ENCODE measurements around the gene PDE2A. TPM values are rescaled to one million over a fixed set of nuclear protein-coding genes. Genes with fewer than 3 reads are reported as not detected.
A peak's percentile ranks its signal among the peaks of the same experiment; 100 is the strongest.

Gene PDE2A
- total and polyA plus RNA-seq, 7 experiments from 2014 or later, result 0.97 to 9.0 (median 1.7) TPM; not detected in 2

GRCh38 chr11:72583177-72583553 lies 91.1 kb downstream of the PDE2A start:
- H3K9me3 Mint-ChIP-seq, result no peaks in the 10 kb centered on the region
- intact Hi-C loops (cut with micrococcal nuclease), result no loop called here
- Histone ChIP-seq H3K27me3 (ENCODE audit: control insufficient read depth in 2 of 2, insufficient read depth in 2 of 2, low read length in 2 of 2) (no peaks in the 10 kb centered on the region), H3K9me3 (ENCODE audit: control insufficient read depth in 2 of 3, low read length in 3 of 3) (no peaks in the 10 kb centered on the region), H3K4me3 (ENCODE audit: low read length) (no peak overlapping the region), H3K4me1 (ENCODE audit: control insufficient read depth in 2 of 2, insufficient read depth in 2 of 2, low read length in 2 of 2) (peaks cover 13 to 17% of the 10 kb centered on the region in 2 donors), H3K27ac (ENCODE audit: low read depth, low read length) (no peak overlapping the region), H3K36me3 (ENCODE audit: control insufficient read depth in 2 of 3, insufficient read depth in 3 of 3, low read length in 3 of 3) (no peaks in the 10 kb centered on the region)
- no peak overlapping the region for H3K27ac Mint-ChIP-seq
- ChIA-PET CTCF (interaction anchor here (1.2 kb wide), 1 partner anchor 112 kb away, joined by 4 read pairs; no protein-coding TSS in a partner anchor), POLR2A (no interaction called here)
- no peak for DNase-seq
- ATAC-seq, result no peak
- peaks cover 7 to 38% (median 15%) of the 10 kb centered on the region in 5 donors for H3K27me3 Mint-ChIP-seq
- peaks cover 15 to 29% (median 22%) of the 10 kb centered on the region in 7 donors for H3K4me1 Mint-ChIP-seq
- H3K36me3 Mint-ChIP-seq, result peaks cover 0 to 4% (median 0%) of the 10 kb centered on the region in 5 donors
- peak overlapping the region in 7 of 10 donors; percentile 29 to 94 (median 64) for H3K4me3 Mint-ChIP-seq

GRCh38 chr11:72582206-72583176 lies 91.7 kb downstream of the PDE2A start:
- Histone ChIP-seq H3K4me1 (ENCODE audit: control insufficient read depth in 2 of 2, insufficient read depth in 2 of 2, low read length in 2 of 2) (peaks cover 13 to 17% of the 10 kb centered on the region in 2 donors), H3K27ac (ENCODE audit: low read depth, low read length) (no peak overlapping the region), H3K4me3 (ENCODE audit: low read length) (no peak overlapping the region), H3K9me3 (ENCODE audit: control insufficient read depth in 2 of 3, low read length in 3 of 3) (no peaks in the 10 kb centered on the region), H3K27me3 (ENCODE audit: control insufficient read depth in 2 of 2, insufficient read depth in 2 of 2, low read length in 2 of 2) (no peaks in the 10 kb centered on the region), H3K36me3 (ENCODE audit: control insufficient read depth in 2 of 3, insufficient read depth in 3 of 3, low read length in 3 of 3) (no peaks in the 10 kb centered on the region)
- H3K27ac Mint-ChIP-seq, result no peak overlapping the region
- no peaks in the 10 kb centered on the region for H3K9me3 Mint-ChIP-seq
- peak overlapping the region in 1 of 10 donors; percentile 56 for H3K4me3 Mint-ChIP-seq
- peaks cover 0 to 3% (median 0%) of the 10 kb centered on the region in 5 donors for H3K36me3 Mint-ChIP-seq
- POLR2A ChIA-PET, result no interaction called here
- ATAC-seq, result no peak
- CTCF ChIA-PET, result interaction anchor here (1.2 kb wide), 1 partner anchor 111 kb away, joined by 4 read pairs; no protein-coding TSS in a partner anchor
- H3K27me3 Mint-ChIP-seq, result peaks cover 1 to 31% (median 9%) of the 10 kb centered on the region in 5 donors
- intact Hi-C loops (cut with micrococcal nuclease), result no loop called here
- peaks cover 15 to 29% (median 22%) of the 10 kb centered on the region in 7 donors for H3K4me1 Mint-ChIP-seq
- no peak for DNase-seq

DNA sequence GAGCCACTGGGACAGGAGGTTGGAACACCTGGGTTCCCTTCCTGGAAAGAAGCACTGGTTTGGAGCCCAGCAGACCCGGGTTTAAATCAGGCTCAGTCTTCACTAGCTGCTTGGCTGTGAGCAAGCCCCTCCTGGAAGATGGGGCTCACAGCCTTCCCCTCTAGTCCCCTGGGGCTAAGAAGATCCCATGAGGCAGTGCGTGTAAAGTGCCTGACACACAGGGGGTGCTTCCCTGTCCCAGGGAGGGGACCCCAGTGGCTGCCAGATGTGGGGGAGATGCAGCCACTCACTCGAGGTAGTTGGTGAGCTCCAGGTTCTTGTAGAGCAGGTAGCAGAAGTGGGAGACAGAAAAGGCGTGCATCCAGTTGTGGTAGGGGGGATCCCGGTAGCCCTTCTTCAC lies 93.2 kb downstream of the PDE2A start:
- peaks cover 0 to 21% (median 0%) of the 10 kb centered on the region in 5 donors for H3K27me3 Mint-ChIP-seq
- DNase-seq (no peak), ATAC-seq (no peak)
- H3K9me3 Mint-ChIP-seq, result no peaks in the 10 kb centered on the region
- Histone ChIP-seq H3K4me3 (ENCODE audit: low read length) (no peak overlapping the region), H3K9me3 (ENCODE audit: control insufficient read depth in 2 of 3, low read length in 3 of 3) (no peaks in the 10 kb centered on the region), H3K27ac (ENCODE audit: low read depth, low read length) (no peak overlapping the region), H3K27me3 (ENCODE audit: control insufficient read depth in 2 of 2, insufficient read depth in 2 of 2, low read length in 2 of 2) (no peaks in the 10 kb centered on the region), H3K4me1 (ENCODE audit: control insufficient read depth in 2 of 2, insufficient read depth in 2 of 2, low read length in 2 of 2) (peaks cover 13 to 16% of the 10 kb centered on the region in 2 donors), H3K36me3 (ENCODE audit: control insufficient read depth in 2 of 3, insufficient read depth in 3 of 3, low read length in 3 of 3) (no peaks in the 10 kb centered on the region)
- intact Hi-C loops (cut with micrococcal nuclease), result no loop called here
- peaks cover 0 to 3% (median 0%) of the 10 kb centered on the region in 5 donors for H3K36me3 Mint-ChIP-seq
- no peak overlapping the region for H3K27ac Mint-ChIP-seq
- POLR2A ChIA-PET, result no interaction called here
- H3K4me1 Mint-ChIP-seq, result peaks cover 15 to 24% (median 22%) of the 10 kb centered on the region in 7 donors
- CTCF ChIA-PET, result no interaction called here
- H3K4me3 Mint-ChIP-seq, result no peak overlapping the region

GRCh38 chr11:72580642-72580950 lies 93.6 kb downstream of the PDE2A start:
- DNase-seq (no peak), ATAC-seq (no peak)
- Mint-ChIP-seq H3K27ac (peak overlapping the region in 1 of 9 donors; percentile 17), H3K4me3 (no peak overlapping the region), H3K9me3 (no peaks in the 10 kb centered on the region), H3K27me3 (peaks cover 0 to 19% (median 0%) of the 10 kb centered on the region in 5 donors), H3K36me3 (peaks cover 0 to under 1% (median 0%) of the 10 kb centered on the region in 5 donors), H3K4me1 (peaks cover 12 to 20% (median 17%) of the 10 kb centered on the region in 7 donors)
- Histone ChIP-seq H3K27ac (ENCODE audit: low read depth, low read length) (no peak overlapping the region), H3K36me3 (ENCODE audit: control insufficient read depth in 2 of 3, insufficient read depth in 3 of 3, low read length in 3 of 3) (no peaks in the 10 kb centered on the region), H3K27me3 (ENCODE audit: control insufficient read depth in 2 of 2, insufficient read depth in 2 of 2, low read length in 2 of 2) (no peaks in the 10 kb centered on the region), H3K9me3 (ENCODE audit: control insufficient read depth in 2 of 3, low read length in 3 of 3) (no peaks in the 10 kb centered on the region), H3K4me3 (ENCODE audit: low read length) (no peak overlapping the region), H3K4me1 (ENCODE audit: control insufficient read depth in 2 of 2, insufficient read depth in 2 of 2, low read length in 2 of 2) (peaks cover 10 to 11% of the 10 kb centered on the region in 2 donors)
- intact Hi-C loops (cut with micrococcal nuclease), result no loop called here
- CTCF ChIA-PET, result interaction anchor here (1.3 kb wide), 1 partner anchor 8 kb away, joined by 3 read pairs; no protein-coding TSS in a partner anchor
- POLR2A ChIA-PET, result no interaction called here

- ATAC-seq, result no peak
- Mint-ChIP-seq H3K4me1 (peaks cover 6 to 14% (median 12%) of the 10 kb centered on the region in 7 donors), H3K36me3 (no peaks in the 10 kb centered on the region), H3K27me3 (peaks cover 0 to 17% (median 0%) of the 10 kb centered on the region in 5 donors), H3K27ac (no peak overlapping the region), H3K9me3 (no peaks in the 10 kb centered on the region), H3K4me3 (no peak overlapping the region)
- no peaks in the 10 kb centered on the region for H3K27me3 ChIP-seq (ENCODE audit: control insufficient read depth in 2 of 2, insufficient read depth in 2 of 2, low read length in 2 of 2)
- no peaks in the 10 kb centered on the region for H3K9me3 ChIP-seq (ENCODE audit: control insufficient read depth in 2 of 3, low read length in 3 of 3)
- intact Hi-C loops (cut with micrococcal nuclease), result no loop called here
- H3K36me3 ChIP-seq (ENCODE audit: control insufficient read depth in 2 of 3, insufficient read depth in 3 of 3, low read length in 3 of 3), result no peaks in the 10 kb centered on the region
- H3K27ac ChIP-seq (ENCODE audit: low read depth, low read length), result no peak overlapping the region
- DNase-seq, result no peak
- ChIA-PET CTCF (interaction anchor here (1.3 kb wide), 1 partner anchor 9 kb away, joined by 3 read pairs; no protein-coding TSS in a partner anchor), POLR2A (no interaction called here)
- H3K4me1 ChIP-seq (ENCODE audit: control insufficient read depth in 2 of 2, insufficient read depth in 2 of 2, low read length in 2 of 2), result peaks cover 5 to 6% of the 10 kb centered on the region in 2 donors
- H3K4me3 ChIP-seq (ENCODE audit: low read length), result no peak overlapping the region
These were observed 94.2 kb downstream of the PDE2A start for GRCh38 chr11:72579816-72580641.

- H3K4me3 Mint-ChIP-seq, result no peak overlapping the region
- no peaks in the 10 kb centered on the region for H3K36me3 Mint-ChIP-seq
These were observed 95.0 kb downstream of the PDE2A start for GRCh38 chr11:72578991-72579815.

More at GRCh38 chr11:72578991-72579815, 95.0 kb downstream of the PDE2A start:
- H3K27ac Mint-ChIP-seq, result peak overlapping the region in 1 of 9 donors; percentile 33
- intact Hi-C loops (cut with micrococcal nuclease), result no loop called here
- Histone ChIP-seq H3K36me3 (ENCODE audit: control insufficient read depth in 2 of 3, insufficient read depth in 3 of 3, low read length in 3 of 3) (no peaks in the 10 kb centered on the region), H3K4me1 (ENCODE audit: control insufficient read depth in 2 of 2, insufficient read depth in 2 of 2, low read length in 2 of 2) (no peaks in the 10 kb centered on the region), H3K9me3 (ENCODE audit: control insufficient read depth in 2 of 3, low read length in 3 of 3) (no peaks in the 10 kb centered on the region), H3K4me3 (ENCODE audit: low read length) (no peak overlapping the region), H3K27me3 (ENCODE audit: control insufficient read depth in 2 of 2, insufficient read depth in 2 of 2, low read length in 2 of 2) (no peaks in the 10 kb centered on the region), H3K27ac (ENCODE audit: low read depth, low read length) (no peak overlapping the region)
- ATAC-seq (no peak), DNase-seq (no peak)
- ChIA-PET CTCF (interaction anchor here (1.0 to 1.3 kb wide), 2 partner anchors 8 to 10 kb away, joined by 3 read pairs; no protein-coding TSS in a partner anchor), POLR2A (no interaction called here)
- H3K9me3 Mint-ChIP-seq, result no peaks in the 10 kb centered on the region
- peaks cover 0 to 7% (median 5%) of the 10 kb centered on the region in 7 donors for H3K4me1 Mint-ChIP-seq
- peaks cover 4 to 14% (median 8%) of the 10 kb centered on the region in 5 donors for H3K27me3 Mint-ChIP-seq

Data from naive thymus-derived CD4-positive, alpha-beta T cell (primary cell).